ENCODE data around the gene SAPCD2.

- no peak for TF ChIP-seq CTCF (IDR thresholded peaks at IDR 0.05; ENCODE audit: low read length)
- no peak for TF ChIP-seq EZH2 (IDR thresholded peaks at IDR 0.05; ENCODE audit: borderline replicate concordance, low read length)
Measured at GRCh38 chr9:137079401-137079787, 9.0 kb upstream of the SAPCD2 start.
